Mesenchymal stem cell (in vitro differentiated cells and primary cell): ENCODE data around the gene LRAT.

Experiments used
- DNase-seq: peaks from one replicate; pipeline ENCODE4 v3.0.0-alpha.2; 2013
- H2AFZ ChIP-seq: one replicate; pipeline ENCODE4 v1.6.1; 2013; ENCODE audit warnings: low read depth, mild to moderate bottlenecking, control low read depth, inconsistent platforms, low read length, moderate library complexity
- H2AK5ac ChIP-seq: 2 replicates; pipeline ENCODE4 v1.6.1; 2013; ENCODE audit warnings: low read length, moderate library complexity, mild to moderate bottlenecking, inconsistent platforms; ENCODE audit not compliant: severe bottlenecking
- H2BK120ac ChIP-seq: one replicate; pipeline ENCODE4 v1.6.1; 2013; ENCODE audit warnings: low read depth, mild to moderate bottlenecking, inconsistent platforms, low read length, moderate library complexity
- H2BK12ac ChIP-seq, 2 experiments: one replicate each; pipeline ENCODE4 v1.6.1; 2013; ENCODE audit warnings: inconsistent platforms in 2 of 2, low read length in 2 of 2, mild to moderate bottlenecking in 2 of 2, moderate library complexity in 2 of 2, control low read depth in 1 of 2
- H2BK15ac ChIP-seq: one replicate; pipeline ENCODE4 v1.6.1; 2013; ENCODE audit warnings: mild to moderate bottlenecking, low read depth, inconsistent platforms; ENCODE audit not compliant: poor library complexity, severe bottlenecking
- H2BK5ac ChIP-seq: 2 replicates; pipeline ENCODE4 v1.6.1; 2013; ENCODE audit warnings: low read depth, mild to moderate bottlenecking, low read length, control low read depth, inconsistent platforms; ENCODE audit not compliant: poor library complexity, severe bottlenecking
- H3K14ac ChIP-seq, 2 experiments: one replicate each; pipeline ENCODE4 v1.6.1; 2013; ENCODE audit warnings: inconsistent platforms in 2 of 2, low read length in 2 of 2, control low read depth in 1 of 2, mild to moderate bottlenecking in 1 of 2, moderate library complexity in 1 of 2
- H3K18ac ChIP-seq, 2 experiments: one replicate each; pipeline ENCODE4 v1.6.1; 2013; ENCODE audit warnings: inconsistent platforms in 2 of 2, low read length in 2 of 2, control low read depth in 1 of 2, low read depth in 1 of 2, mild to moderate bottlenecking in 1 of 2
- H3K23ac ChIP-seq, 2 experiments: one replicate each; pipeline ENCODE4 v1.6.1; 2013; ENCODE audit warnings: inconsistent platforms in 2 of 2, low read length in 2 of 2, mild to moderate bottlenecking in 2 of 2, moderate library complexity in 2 of 2, control low read depth in 1 of 2
- H3K27ac ChIP-seq: 2 replicates; pipeline ENCODE4 v1.5.1; 2013; ENCODE audit warnings: mild to moderate bottlenecking, moderate library complexity, low read length, control low read depth, inconsistent platforms; ENCODE audit not compliant: poor library complexity, severe bottlenecking
- H3K27me3 ChIP-seq, 2 experiments: 2 replicates each; pipeline versions ENCODE4 v1.6.1 to v1.7.0; 2013; ENCODE audit warnings: low read length in 2 of 2, mild to moderate bottlenecking in 2 of 2, moderate library complexity in 2 of 2, control low read depth in 1 of 2, inconsistent platforms in 1 of 2; ENCODE audit not compliant: control insufficient read depth in 1 of 2, insufficient read depth in 1 of 2
- H3K36me3 ChIP-seq, 2 experiments: 2 replicates each; pipeline versions ENCODE4 v1.6.1 to v1.7.0; 2013; ENCODE audit warnings: low read length in 2 of 2, control low read depth in 1 of 2, inconsistent platforms in 1 of 2, low read depth in 1 of 2, mild to moderate bottlenecking in 1 of 2; ENCODE audit not compliant: insufficient read depth in 2 of 2, control insufficient read depth in 1 of 2
- H3K4ac ChIP-seq, 2 experiments: one replicate each; pipeline ENCODE4 v1.6.1; 2013; ENCODE audit warnings: inconsistent platforms in 2 of 2, low read length in 2 of 2, mild to moderate bottlenecking in 2 of 2, moderate library complexity in 2 of 2, control low read depth in 1 of 2, low read depth in 1 of 2
- H3K4me1 ChIP-seq: 2 replicates; pipeline ENCODE4 v1.6.1; 2013; ENCODE audit warnings: low read depth, low read length, control low read depth; ENCODE audit not compliant: control insufficient read depth, insufficient read depth
- H3K4me2 ChIP-seq: 2 replicates; pipeline ENCODE4 v1.6.1; 2013; ENCODE audit warnings: low read length, mild to moderate bottlenecking, inconsistent platforms; ENCODE audit not compliant: poor library complexity, severe bottlenecking
- H3K4me3 ChIP-seq, 2 experiments: 2 replicates each; pipeline versions ENCODE4 v1.5.1 to v1.7.0; 2013; ENCODE audit warnings: low read length in 2 of 2, mild to moderate bottlenecking in 2 of 2, control low read depth in 1 of 2, low read depth in 1 of 2; ENCODE audit not compliant: insufficient read depth in 1 of 2
- H3K79me1 ChIP-seq: replicated peaks from 2 replicates; pipeline ENCODE4 v1.6.1; 2013; ENCODE audit warnings: mild to moderate bottlenecking, control low read depth, low read length, inconsistent platforms; ENCODE audit not compliant: poor library complexity, severe bottlenecking
- H3K9ac ChIP-seq: 2 replicates; pipeline ENCODE4 v1.7.0; 2013; ENCODE audit warnings: mild to moderate bottlenecking, low read length, moderate library complexity
- H3K9me3 ChIP-seq: 2 replicates; pipeline ENCODE4 v1.7.0; 2013; ENCODE audit warnings: mild to moderate bottlenecking, low read length; ENCODE audit not compliant: control insufficient read depth
- H4K8ac ChIP-seq: one replicate; pipeline ENCODE4 v1.6.1; 2013; ENCODE audit warnings: inconsistent platforms, mild to moderate bottlenecking, low read length, moderate library complexity
- H4K91ac ChIP-seq: one replicate; pipeline ENCODE4 v1.6.1; 2013; ENCODE audit warnings: mild to moderate bottlenecking, low read length, inconsistent platforms
- WGBS: methylation state at CpG from one replicate; pipeline ENCODE4 v1.1.7; 2013; ENCODE audit warnings: mixed read lengths; 5-methylcytosine and 5-hydroxymethylcytosine counted together

LRAT gene

DNA sequence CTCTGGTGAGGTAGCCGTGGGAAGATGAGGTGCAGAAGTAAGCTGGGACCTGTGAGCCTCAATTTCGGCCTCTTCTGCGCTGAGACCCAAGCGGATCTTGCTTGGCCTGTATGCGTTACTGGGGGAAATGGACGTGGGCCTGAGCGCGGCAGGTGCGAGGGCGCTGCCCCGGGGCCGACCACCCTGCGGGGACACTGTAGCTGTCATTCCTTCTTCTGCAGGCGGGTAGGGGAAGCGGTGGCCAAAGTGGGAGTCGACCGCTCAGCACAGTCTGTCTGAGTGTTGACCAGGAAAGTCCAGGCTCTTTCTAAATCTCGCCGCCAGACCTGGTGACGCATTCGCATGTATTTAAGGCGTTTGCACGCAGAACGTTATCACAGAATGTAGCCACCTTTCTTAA lies 3.3 kb upstream of the LRAT start:
- WGBS, result 19% methylated on average over 24 of the region's 24 CpGs

DNA sequence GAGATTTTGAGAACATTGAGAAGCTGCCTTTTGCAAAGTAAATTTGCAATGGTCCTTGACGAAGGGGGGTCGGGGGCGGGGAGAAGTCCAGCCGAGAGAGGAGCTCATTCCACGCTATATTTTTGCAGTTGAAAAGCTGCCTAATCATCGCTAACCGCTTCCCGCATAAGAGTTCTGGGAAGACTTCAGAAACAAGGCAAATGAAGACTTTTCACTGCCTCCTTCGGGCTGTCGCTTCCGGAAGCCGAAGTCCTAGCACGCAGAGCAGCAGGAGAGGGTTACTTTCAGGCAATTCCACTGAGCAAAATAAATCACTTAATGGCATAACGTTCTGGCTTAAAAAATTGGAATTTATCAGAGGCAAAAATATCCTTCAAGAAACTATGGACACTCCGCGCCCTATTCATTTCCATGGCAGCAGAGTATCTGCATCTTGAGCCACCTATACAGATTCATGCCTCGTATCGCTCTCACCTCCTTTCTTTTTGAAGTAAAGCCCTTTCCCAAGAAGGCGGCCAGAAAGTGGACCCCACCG lies 2.6 kb upstream of the LRAT start:
- no peak overlapping the region for H2AFZ ChIP-seq
- H3K27ac ChIP-seq, result no peak overlapping the region
- H4K8ac ChIP-seq, result no peak overlapping the region
- H3K4me2 ChIP-seq, result peak overlapping the region; percentile 19
- H3K4me3 ChIP-seq, result peak overlapping the region in 1 of 2 experiments; percentile 31
- no peaks in the 10 kb centered on the region for H3K9me3 ChIP-seq
- no peak overlapping the region for H3K23ac ChIP-seq
- no peak for DNase-seq
- no peak overlapping the region for H2BK15ac ChIP-seq
- H3K14ac ChIP-seq, result no peak overlapping the region
- H3K9ac ChIP-seq, result no peak overlapping the region
- H3K4me1 ChIP-seq, result peaks cover 25% of the 10 kb centered on the region
- H4K91ac ChIP-seq, result no peak overlapping the region
- H3K27me3 ChIP-seq, result peaks cover 48 to 53% of the 10 kb centered on the region in 2 experiments
- no peak overlapping the region for H2BK12ac ChIP-seq
- H3K18ac ChIP-seq, result no peak overlapping the region
- no peak overlapping the region for H2BK120ac ChIP-seq
- 11% methylated on average over 19 of the region's 20 CpGs for WGBS
- no peak overlapping the region for H2BK5ac ChIP-seq
- peaks cover 0 to 3% of the 10 kb centered on the region in 2 experiments for H3K36me3 ChIP-seq
- no peak overlapping the region for H3K4ac ChIP-seq
- H2AK5ac ChIP-seq, result no peak overlapping the region
- H3K79me1 ChIP-seq, result no peaks in the 10 kb centered on the region

More for the DNA sequence above, 3.3 kb upstream of the LRAT start:
- Histone ChIP-seq H3K36me3 (peaks cover 0 to 3% of the 10 kb centered on the region in 2 experiments), H3K23ac (peak overlapping the region in 1 of 2 experiments; percentile 86), H3K9ac (no peak overlapping the region), H2BK5ac (no peak overlapping the region), H3K4me2 (no peak overlapping the region), H3K4ac (no peak overlapping the region), H2AFZ (no peak overlapping the region), H3K79me1 (no peaks in the 10 kb centered on the region), H4K91ac (no peak overlapping the region), H3K4me3 (no peak overlapping the region), H4K8ac (no peak overlapping the region), H3K27me3 (peaks cover 41 to 48% of the 10 kb centered on the region in 2 experiments), H2AK5ac (no peak overlapping the region), H3K27ac (no peak overlapping the region), H2BK15ac (no peak overlapping the region), H3K9me3 (no peaks in the 10 kb centered on the region), H3K18ac (no peak overlapping the region), H3K14ac (no peak overlapping the region), H2BK12ac (no peak overlapping the region), H2BK120ac (no peak overlapping the region), H3K4me1 (peaks cover 25% of the 10 kb centered on the region)
- DNase-seq, result no peak

DNA sequence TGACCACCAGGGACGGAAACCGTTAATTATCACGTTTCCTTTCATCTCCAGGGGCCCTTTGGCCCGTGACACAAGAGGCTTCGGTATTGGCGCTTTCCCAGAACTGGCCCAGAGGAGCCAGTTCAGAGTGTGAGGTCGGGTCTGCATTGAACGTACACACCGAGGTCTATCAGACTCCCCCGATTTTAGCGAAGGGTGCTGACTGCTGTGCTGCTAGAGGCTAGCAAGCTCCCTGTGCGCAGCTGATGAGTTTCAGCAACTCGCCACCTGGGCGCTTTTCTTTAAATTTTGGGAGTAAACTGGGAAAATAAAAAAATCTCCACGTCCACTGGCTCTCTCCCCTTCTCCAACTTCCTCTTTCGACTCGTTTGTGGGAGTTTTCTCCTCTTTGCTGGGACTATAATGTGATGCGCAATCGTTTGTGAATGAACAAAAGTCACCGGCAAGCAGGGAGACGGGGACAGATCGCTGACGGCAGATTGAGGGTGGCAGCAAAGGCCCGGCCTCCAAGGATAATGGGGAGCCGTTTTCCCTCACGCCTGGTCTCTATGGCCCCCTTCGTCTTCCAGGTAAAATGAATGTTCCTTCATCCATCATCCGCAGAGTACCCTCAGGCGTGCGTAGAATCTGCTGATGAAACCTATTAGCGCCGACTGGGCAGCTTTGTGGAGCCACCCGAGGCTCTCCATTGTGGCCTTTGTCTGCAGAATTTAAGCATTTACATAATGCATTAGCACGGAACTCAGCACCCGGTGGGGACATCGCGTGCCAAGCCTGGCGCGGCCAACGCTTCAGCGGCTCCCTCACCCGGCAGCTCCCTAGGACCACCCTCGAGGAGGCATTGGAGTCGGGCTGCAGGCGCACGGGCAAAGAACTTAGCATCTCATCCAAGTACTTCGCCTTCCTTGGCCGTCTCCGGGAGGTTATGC lies 1.6 kb upstream of the LRAT start:
- Histone ChIP-seq H4K91ac (no peak overlapping the region), H3K79me1 (no peaks in the 10 kb centered on the region), H3K4me2 (peak overlapping the region; percentile 56), H3K9ac (no peak overlapping the region), H4K8ac (no peak overlapping the region), H3K9me3 (no peaks in the 10 kb centered on the region), H3K27ac (no peak overlapping the region), H3K4ac (no peak overlapping the region), H2BK5ac (no peak overlapping the region), H3K18ac (no peak overlapping the region), H2BK15ac (no peak overlapping the region), H2AFZ (no peak overlapping the region), H3K14ac (no peak overlapping the region), H3K4me3 (peak overlapping the region in 1 of 2 experiments; percentile 70), H3K36me3 (peaks cover 0 to 3% of the 10 kb centered on the region in 2 experiments), H2BK120ac (no peak overlapping the region), H3K23ac (no peak overlapping the region), H3K4me1 (peaks cover 25% of the 10 kb centered on the region), H2AK5ac (no peak overlapping the region), H3K27me3 (peaks cover 55 to 56% of the 10 kb centered on the region in 2 experiments), H2BK12ac (no peak overlapping the region)
- no peak for DNase-seq
- 3% methylated on average over 40 of the region's 49 CpGs for WGBS

DNA sequence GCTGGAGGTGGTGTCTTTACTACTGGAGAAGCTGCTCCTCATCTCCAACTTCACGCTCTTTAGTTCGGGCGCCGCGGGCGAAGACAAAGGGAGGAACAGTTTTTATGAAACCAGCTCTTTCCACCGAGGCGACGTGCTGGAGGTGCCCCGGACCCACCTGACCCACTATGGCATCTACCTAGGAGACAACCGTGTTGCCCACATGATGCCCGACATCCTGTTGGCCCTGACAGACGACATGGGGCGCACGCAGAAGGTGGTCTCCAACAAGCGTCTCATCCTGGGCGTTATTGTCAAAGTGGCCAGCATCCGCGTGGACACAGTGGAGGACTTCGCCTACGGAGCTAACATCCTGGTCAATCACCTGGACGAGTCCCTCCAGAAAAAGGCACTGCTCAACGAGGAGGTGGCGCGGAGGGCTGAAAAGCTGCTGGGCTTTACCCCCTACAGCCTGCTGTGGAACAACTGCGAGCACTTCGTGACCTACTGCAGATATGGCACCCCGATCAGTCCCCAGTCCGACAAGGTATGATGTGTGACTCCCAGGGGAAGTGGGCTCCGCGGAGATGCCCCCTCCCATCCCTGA lies 634 bp downstream of the LRAT start:
- 4% methylated on average over 29 of the region's 31 CpGs for WGBS
- Histone ChIP-seq H2BK5ac (no peak overlapping the region), H3K23ac (no peak overlapping the region), H2AFZ (no peak overlapping the region), H3K9ac (no peak overlapping the region), H4K8ac (no peak overlapping the region), H2BK120ac (no peak overlapping the region), H3K14ac (no peak overlapping the region), H3K9me3 (no peaks in the 10 kb centered on the region), H2AK5ac (no peak overlapping the region), H3K18ac (no peak overlapping the region), H3K27me3 (peaks cover 55 to 64% of the 10 kb centered on the region in 2 experiments), H4K91ac (no peak overlapping the region), H3K4me2 (peak overlapping the region; percentile 60), H3K36me3 (peaks cover 0 to 3% of the 10 kb centered on the region in 2 experiments), H3K27ac (no peak overlapping the region), H3K4me3 (peak overlapping the region; percentile 55 to 78), H2BK15ac (no peak overlapping the region), H2BK12ac (no peak overlapping the region), H3K4me1 (peaks cover 25% of the 10 kb centered on the region), H3K4ac (no peak overlapping the region), H3K79me1 (no peaks in the 10 kb centered on the region)
- no peak for DNase-seq
